HepG2 (cell line): ENCODE data around the gene ATP5F1E. TPM values are rescaled to one million over a fixed set of nuclear protein-coding genes. Genes with fewer than 3 reads are reported as not detected.
A peak's percentile ranks its signal among the peaks of the same experiment; 100 is the strongest.

Experiments
- ARHGAP35 ChIP-seq: sonication (generic); formaldehyde crosslinking; IDR thresholded peaks from 2 replicates; pipeline ENCODE4 v1.9.0; 2022; ENCODE audit warnings: mild to moderate bottlenecking, inconsistent platforms, moderate library complexity, missing genetic modification reagents, borderline replicate concordance
- ARNT ChIP-seq: fragments of 450-650 bp; IDR thresholded peaks from 2 replicates; pipeline ENCODE4 v1.6.1; 2017
- FOSL2 ChIP-seq: sonication (generic); formaldehyde crosslinking; IDR thresholded peaks from 2 replicates; pipeline ENCODE4 v1.4.0; 2020; ENCODE audit warnings: missing genetic modification reagents
- GPN1 ChIP-seq: sonication (generic); formaldehyde crosslinking; IDR thresholded peaks from 2 replicates; pipeline ENCODE4 v1.5.1; 2020; ENCODE audit warnings: missing genetic modification reagents, borderline replicate concordance
- JUN ChIP-seq: sonication (generic); formaldehyde crosslinking; IDR thresholded peaks from 2 replicates; pipeline ENCODE4 v1.4.0; 2020; ENCODE audit warnings: mild to moderate bottlenecking, missing genetic modification reagents
- KLF9 ChIP-seq: IDR thresholded peaks from 2 replicates; pipeline ENCODE4 v1.6.1; 2016; ENCODE audit warnings: low read depth
- MAFF ChIP-seq: IDR thresholded peaks from 2 replicates; pipeline ENCODE4 v1.6.1; 2011; ENCODE audit warnings: low read depth, low read length, improper control_type of control experiment
- NFATC3 ChIP-seq: sonication (generic); formaldehyde crosslinking; IDR thresholded peaks from 2 replicates; pipeline ENCODE4 v1.5.1; 2020; ENCODE audit warnings: mild to moderate bottlenecking, missing genetic modification reagents
- NFKBIZ ChIP-seq: IDR thresholded peaks from 2 replicates; pipeline ENCODE4 v1.6.1; 2018; ENCODE audit warnings: missing genetic modification reagents, missing compliant biosample characterization
- PCBP2 ChIP-seq: fragments of 200-400 bp; formaldehyde crosslinking; optimal IDR thresholded peaks from 2 replicates; pipeline ENCODE3; 2018; ENCODE audit warnings: low read length, low read depth; ENCODE audit not compliant: poor library complexity, severe bottlenecking
- POLR2A ChIP-seq, 2 experiments: IDR thresholded peaks; 2 replicates each; pipeline ENCODE4 v1.6.1; 2011; ENCODE audit warnings: low read depth in 2 of 2, low read length in 2 of 2, mild to moderate bottlenecking in 1 of 2, moderate library complexity in 1 of 2; ENCODE audit not compliant: insufficient read depth in 1 of 2
- POLR2G ChIP-seq: fragments of 200-400 bp; formaldehyde crosslinking; IDR thresholded peaks from 2 replicates; pipeline ENCODE4 v1.6.1; 2018; ENCODE audit warnings: mild to moderate bottlenecking, low read depth, low read length, moderate library complexity
- PTBP1 ChIP-seq: fragments of 200-400 bp; formaldehyde crosslinking; IDR thresholded peaks from 2 replicates; pipeline ENCODE4 v1.6.1; 2018; ENCODE audit warnings: low read length, low read depth; ENCODE audit not compliant: poor library complexity, severe bottlenecking
- RFX5 ChIP-seq: IDR thresholded peaks from 2 replicates; pipeline ENCODE4 v1.6.1; 2011; ENCODE audit warnings: low read depth, low read length, improper control_type of control experiment
- SNAI1 ChIP-seq: sonication (generic); formaldehyde crosslinking; IDR thresholded peaks from 2 replicates; pipeline ENCODE4 v1.5.0; 2020; ENCODE audit warnings: mild to moderate bottlenecking, missing genetic modification reagents, borderline replicate concordance
- SP140L ChIP-seq: sonication (generic); formaldehyde crosslinking; IDR thresholded peaks from 2 replicates; pipeline ENCODE4 v1.4.0; 2020; ENCODE audit warnings: missing genetic modification reagents, borderline replicate concordance
- ZNF136 ChIP-seq: sonication (generic); formaldehyde crosslinking; IDR thresholded peaks from 2 replicates; pipeline ENCODE4 v1.8.1; 2022; ENCODE audit warnings: low read depth, mild to moderate bottlenecking, moderate library complexity, missing genetic modification reagents
- ZNF83 ChIP-seq: sonication (generic); formaldehyde crosslinking; IDR thresholded peaks from 2 replicates; pipeline ENCODE4 v1.4.0; 2020; ENCODE audit warnings: missing genetic modification reagents, mild to moderate bottlenecking, borderline replicate concordance
- polyA plus RNA-seq, 8 experiments: library from polyadenylated mRNA; depleted of rRNA in 3 of 8; stranded (reverse) in 7 of 8; unstranded in 1 of 8; fragments of >200 nt; fragmentation: Illumina TruSeq in 4 of 8; extraction: Trizol in 4 of 8; gene quantifications; 2 replicates each; pipeline versions ENCODE4 v1.2.1 to v1.2.3, GENCODE V29; 2011 to 2016; ENCODE audit warnings: low read depth in 4 of 8, missing spikeins in 1 of 8, mixed read lengths in 1 of 8; ENCODE audit not compliant: insufficient read depth in 1 of 8
- total RNA-seq, 5 experiments: library from RNA; depleted of rRNA; stranded (reverse); fragments of >200 nt; fragmentation: Illumina TruSeq; extraction: Trizol; gene quantifications; 2 replicates each; pipeline ENCODE4 v1.2.3, GENCODE V29; 2016; ENCODE audit warnings: low read depth in 1 of 5
- TF ChIP-seq, protein P1 (sequence below): sonication (generic); formaldehyde crosslinking; IDR thresholded peaks from 2 replicates; pipeline ENCODE4 v1.9.0; 2021; ENCODE audit warnings: missing genetic modification reagents, borderline replicate concordance
- TF ChIP-seq, protein P2 (sequence below): sonication (generic); formaldehyde crosslinking; IDR thresholded peaks from 2 replicates; pipeline ENCODE4 v1.5.0; 2020; ENCODE audit warnings: mild to moderate bottlenecking, missing genetic modification reagents, moderate library complexity
- TF ChIP-seq, protein P3 (sequence below): sonication (generic); formaldehyde crosslinking; IDR thresholded peaks from 2 replicates; pipeline ENCODE4 v1.8.0; 2022; ENCODE audit warnings: mild to moderate bottlenecking, missing genetic modification reagents
- TF ChIP-seq, protein P4 (sequence below): sonication (generic); formaldehyde crosslinking; IDR thresholded peaks from 2 replicates; pipeline ENCODE4 v1.9.0; 2021; ENCODE audit warnings: missing genetic modification reagents, borderline replicate concordance
- TF ChIP-seq, protein P5 (sequence below): sonication (generic); formaldehyde crosslinking; IDR thresholded peaks from 2 replicates; pipeline ENCODE4 v1.4.0; 2020; ENCODE audit warnings: mild to moderate bottlenecking, missing genetic modification reagents, borderline replicate concordance

Gene ATP5F1E
- total and polyA plus RNA-seq, 2 of the 13 experiments (the other 11 are each of a cell fraction or from before 2014, with no cell fraction given) = 121 to 134 TPM

DNA sequence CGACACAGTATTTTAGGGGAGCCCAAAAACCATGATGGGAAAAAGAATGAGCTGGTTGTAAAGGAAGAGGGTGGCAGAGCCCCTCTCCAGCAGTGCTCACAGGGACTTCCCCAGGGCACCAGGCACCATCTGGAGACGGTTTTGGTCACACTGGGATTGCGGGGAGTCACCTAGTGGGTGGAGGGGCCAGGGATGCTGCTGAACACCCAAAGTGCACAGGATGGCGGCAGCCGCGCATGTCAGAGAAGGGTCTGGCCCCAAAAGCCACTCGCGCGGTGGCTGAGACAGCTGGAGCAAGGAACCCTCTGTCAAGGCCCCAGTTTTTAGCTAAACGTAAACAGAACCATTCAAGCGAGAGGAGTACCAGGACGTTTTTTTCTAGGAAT, 35.9 kb downstream of the ATP5F1E start (continued):
- TF ChIP-seq, protein P1, sequence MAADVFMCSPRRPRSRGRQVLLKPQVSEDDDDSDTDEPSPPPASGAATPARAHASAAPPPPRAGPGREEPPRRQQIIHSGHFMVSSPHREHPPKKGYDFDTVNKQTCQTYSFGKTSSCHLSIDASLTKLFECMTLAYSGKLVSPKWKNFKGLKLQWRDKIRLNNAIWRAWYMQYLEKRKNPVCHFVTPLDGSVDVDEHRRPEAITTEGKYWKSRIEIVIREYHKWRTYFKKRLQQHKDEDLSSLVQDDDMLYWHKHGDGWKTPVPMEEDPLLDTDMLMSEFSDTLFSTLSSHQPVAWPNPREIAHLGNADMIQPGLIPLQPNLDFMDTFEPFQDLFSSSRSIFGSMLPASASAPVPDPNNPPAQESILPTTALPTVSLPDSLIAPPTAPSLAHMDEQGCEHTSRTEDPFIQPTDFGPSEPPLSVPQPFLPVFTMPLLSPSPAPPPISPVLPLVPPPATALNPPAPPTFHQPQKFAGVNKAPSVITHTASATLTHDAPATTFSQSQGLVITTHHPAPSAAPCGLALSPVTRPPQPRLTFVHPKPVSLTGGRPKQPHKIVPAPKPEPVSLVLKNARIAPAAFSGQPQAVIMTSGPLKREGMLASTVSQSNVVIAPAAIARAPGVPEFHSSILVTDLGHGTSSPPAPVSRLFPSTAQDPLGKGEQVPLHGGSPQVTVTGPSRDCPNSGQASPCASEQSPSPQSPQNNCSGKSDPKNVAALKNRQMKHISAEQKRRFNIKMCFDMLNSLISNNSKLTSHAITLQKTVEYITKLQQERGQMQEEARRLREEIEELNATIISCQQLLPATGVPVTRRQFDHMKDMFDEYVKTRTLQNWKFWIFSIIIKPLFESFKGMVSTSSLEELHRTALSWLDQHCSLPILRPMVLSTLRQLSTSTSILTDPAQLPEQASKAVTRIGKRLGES (CRISPR knock-in tag) = no peak
- TF ChIP-seq ZNF83 (CRISPR knock-in tag) (no peak), MAFF (no peak), PCBP2 (no peak), SNAI1 (CRISPR knock-in tag) (no peak), GPN1 (CRISPR knock-in tag) (no peak), SP140L (no peak), POLR2A (IDR thresholded peaks at IDR 0.05; ENCODE audit: insufficient read depth in 1 of 2, low read depth in 2 of 2, low read length in 2 of 2) (peak in 1 of 2 experiments; percentile 42; a peak in 1 of 4 replicates), POLR2G (peak; percentile 63), KLF9 (no peak), FOSL2 (CRISPR knock-in tag) (no peak), ZNF136 (CRISPR knock-in tag) (no peak), PTBP1 (no peak), NFATC3 (CRISPR knock-in tag) (no peak), ARNT (no peak), ARHGAP35 (CRISPR knock-in tag) (no peak; the same call in 1 of the 2 replicates), RFX5 (no peak), NFKBIZ (CRISPR knock-in tag) (no peak; the same call in 1 of the 2 replicates), JUN (no peak; the same call in 1 of the 2 replicates)
- TF ChIP-seq, protein P2, sequence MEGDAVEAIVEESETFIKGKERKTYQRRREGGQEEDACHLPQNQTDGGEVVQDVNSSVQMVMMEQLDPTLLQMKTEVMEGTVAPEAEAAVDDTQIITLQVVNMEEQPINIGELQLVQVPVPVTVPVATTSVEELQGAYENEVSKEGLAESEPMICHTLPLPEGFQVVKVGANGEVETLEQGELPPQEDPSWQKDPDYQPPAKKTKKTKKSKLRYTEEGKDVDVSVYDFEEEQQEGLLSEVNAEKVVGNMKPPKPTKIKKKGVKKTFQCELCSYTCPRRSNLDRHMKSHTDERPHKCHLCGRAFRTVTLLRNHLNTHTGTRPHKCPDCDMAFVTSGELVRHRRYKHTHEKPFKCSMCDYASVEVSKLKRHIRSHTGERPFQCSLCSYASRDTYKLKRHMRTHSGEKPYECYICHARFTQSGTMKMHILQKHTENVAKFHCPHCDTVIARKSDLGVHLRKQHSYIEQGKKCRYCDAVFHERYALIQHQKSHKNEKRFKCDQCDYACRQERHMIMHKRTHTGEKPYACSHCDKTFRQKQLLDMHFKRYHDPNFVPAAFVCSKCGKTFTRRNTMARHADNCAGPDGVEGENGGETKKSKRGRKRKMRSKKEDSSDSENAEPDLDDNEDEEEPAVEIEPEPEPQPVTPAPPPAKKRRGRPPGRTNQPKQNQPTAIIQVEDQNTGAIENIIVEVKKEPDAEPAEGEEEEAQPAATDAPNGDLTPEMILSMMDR (CRISPR knock-in tag) = no peak
- TF ChIP-seq, protein P3, sequence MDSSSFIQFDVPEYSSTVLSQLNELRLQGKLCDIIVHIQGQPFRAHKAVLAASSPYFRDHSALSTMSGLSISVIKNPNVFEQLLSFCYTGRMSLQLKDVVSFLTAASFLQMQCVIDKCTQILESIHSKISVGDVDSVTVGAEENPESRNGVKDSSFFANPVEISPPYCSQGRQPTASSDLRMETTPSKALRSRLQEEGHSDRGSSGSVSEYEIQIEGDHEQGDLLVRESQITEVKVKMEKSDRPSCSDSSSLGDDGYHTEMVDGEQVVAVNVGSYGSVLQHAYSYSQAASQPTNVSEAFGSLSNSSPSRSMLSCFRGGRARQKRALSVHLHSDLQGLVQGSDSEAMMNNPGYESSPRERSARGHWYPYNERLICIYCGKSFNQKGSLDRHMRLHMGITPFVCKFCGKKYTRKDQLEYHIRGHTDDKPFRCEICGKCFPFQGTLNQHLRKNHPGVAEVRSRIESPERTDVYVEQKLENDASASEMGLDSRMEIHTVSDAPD = no peak
- TF ChIP-seq, protein P4, sequence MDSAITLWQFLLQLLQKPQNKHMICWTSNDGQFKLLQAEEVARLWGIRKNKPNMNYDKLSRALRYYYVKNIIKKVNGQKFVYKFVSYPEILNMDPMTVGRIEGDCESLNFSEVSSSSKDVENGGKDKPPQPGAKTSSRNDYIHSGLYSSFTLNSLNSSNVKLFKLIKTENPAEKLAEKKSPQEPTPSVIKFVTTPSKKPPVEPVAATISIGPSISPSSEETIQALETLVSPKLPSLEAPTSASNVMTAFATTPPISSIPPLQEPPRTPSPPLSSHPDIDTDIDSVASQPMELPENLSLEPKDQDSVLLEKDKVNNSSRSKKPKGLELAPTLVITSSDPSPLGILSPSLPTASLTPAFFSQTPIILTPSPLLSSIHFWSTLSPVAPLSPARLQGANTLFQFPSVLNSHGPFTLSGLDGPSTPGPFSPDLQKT (CRISPR knock-in tag) = no peak
- TF ChIP-seq, protein P5, sequence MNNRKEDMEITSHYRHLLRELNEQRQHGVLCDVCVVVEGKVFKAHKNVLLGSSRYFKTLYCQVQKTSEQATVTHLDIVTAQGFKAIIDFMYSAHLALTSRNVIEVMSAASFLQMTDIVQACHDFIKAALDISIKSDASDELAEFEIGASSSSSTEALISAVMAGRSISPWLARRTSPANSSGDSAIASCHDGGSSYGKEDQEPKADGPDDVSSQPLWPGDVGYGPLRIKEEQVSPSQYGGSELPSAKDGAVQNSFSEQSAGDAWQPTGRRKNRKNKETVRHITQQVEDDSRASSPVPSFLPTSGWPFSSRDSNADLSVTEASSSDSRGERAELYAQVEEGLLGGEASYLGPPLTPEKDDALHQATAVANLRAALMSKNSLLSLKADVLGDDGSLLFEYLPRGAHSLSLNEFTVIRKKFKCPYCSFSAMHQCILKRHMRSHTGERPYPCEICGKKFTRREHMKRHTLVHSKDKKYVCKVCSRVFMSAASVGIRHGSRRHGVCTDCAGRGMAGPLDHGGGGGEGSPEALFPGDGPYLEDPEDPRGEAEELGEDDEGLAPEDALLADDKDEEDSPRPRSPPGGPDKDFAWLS (CRISPR knock-in tag) = no peak
